K562 treated with DMSO at 1 percent for 4 hours (cell line): ENCODE data around the gene OTULIN. TPM values are rescaled to one million over a fixed set of nuclear protein-coding genes. Genes with fewer than 3 reads are reported as not detected.

Experiments
- total RNA-seq: library from RNA; unstranded; fragments of 300-600 nt; gene quantifications from 2 replicates; pipeline ENCODE4 v1.2.3, GENCODE V29; 2022; ENCODE audit not compliant: insufficient read depth

The OTULIN gene
- total RNA-seq = 7.3 and 8.6 TPM in 2 replicates

GRCh38 chr5:14664270-14665100 is at the start of gene OTULIN:
Gene OTULIN (plus strand): TSS chr5:14664718. CDS start chr5:14664826, 108 bp downstream.

Other genes with a start within 250 kb of the OTULIN start
- gene OTULINL, start 82.9 kb upstream of the OTULIN start, total RNA-seq = not detected in 2 replicates
- gene ANKH, start 207.1 kb downstream of the OTULIN start, total RNA-seq = 3.9 and 5.7 TPM in 2 replicates